Fibroblast of villous mesenchyme (primary cell): ENCODE results near the gene NSRP1. TPM values are rescaled to one million over a fixed set of nuclear protein-coding genes. Genes with fewer than 3 reads are reported as not detected.
A peak's percentile ranks its signal among the peaks of the same experiment; 100 is the strongest.
"Not testable (repeated sequence)": the region's sequence is repeated elsewhere in the genome, so short reads cannot be mapped to it uniquely, and the experiment has no call there.

ENCODE experiments used
- DNase-seq: peaks from one replicate; pipeline ENCODE4 v3.0.0-alpha.2; 2010; ENCODE audit warnings: low read depth
- H3K4me3 ChIP-seq: 2 replicates; pipeline ENCODE4 v1.5.1; 2011; ENCODE audit warnings: low read depth, mild to moderate bottlenecking, low read length
- total RNA-seq: library from RNA; depleted of rRNA; stranded (reverse); fragments of >200 nt; gene quantifications from 2 replicates; pipeline ENCODE4 v1.2.3, GENCODE V29; 2012
- TF ChIP-seq, protein P1 (sequence below): IDR thresholded peaks from 2 replicates; pipeline ENCODE4 v1.5.1; 2012; ENCODE audit warnings: low read depth, mild to moderate bottlenecking, low read length; ENCODE audit not compliant: insufficient read depth

The NSRP1 gene
- total RNA-seq, 1 donor, result 10.8 TPM

- TF ChIP-seq, protein P1, sequence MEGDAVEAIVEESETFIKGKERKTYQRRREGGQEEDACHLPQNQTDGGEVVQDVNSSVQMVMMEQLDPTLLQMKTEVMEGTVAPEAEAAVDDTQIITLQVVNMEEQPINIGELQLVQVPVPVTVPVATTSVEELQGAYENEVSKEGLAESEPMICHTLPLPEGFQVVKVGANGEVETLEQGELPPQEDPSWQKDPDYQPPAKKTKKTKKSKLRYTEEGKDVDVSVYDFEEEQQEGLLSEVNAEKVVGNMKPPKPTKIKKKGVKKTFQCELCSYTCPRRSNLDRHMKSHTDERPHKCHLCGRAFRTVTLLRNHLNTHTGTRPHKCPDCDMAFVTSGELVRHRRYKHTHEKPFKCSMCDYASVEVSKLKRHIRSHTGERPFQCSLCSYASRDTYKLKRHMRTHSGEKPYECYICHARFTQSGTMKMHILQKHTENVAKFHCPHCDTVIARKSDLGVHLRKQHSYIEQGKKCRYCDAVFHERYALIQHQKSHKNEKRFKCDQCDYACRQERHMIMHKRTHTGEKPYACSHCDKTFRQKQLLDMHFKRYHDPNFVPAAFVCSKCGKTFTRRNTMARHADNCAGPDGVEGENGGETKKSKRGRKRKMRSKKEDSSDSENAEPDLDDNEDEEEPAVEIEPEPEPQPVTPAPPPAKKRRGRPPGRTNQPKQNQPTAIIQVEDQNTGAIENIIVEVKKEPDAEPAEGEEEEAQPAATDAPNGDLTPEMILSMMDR, result no peak
- no peak overlapping the region for H3K4me3 ChIP-seq
- DNase-seq, result no peak
Observed at GRCh38 chr17:30086896-30087295, 29.7 kb upstream of the NSRP1 start.

GRCh38 chr17:30087431-30087830, 29.2 kb upstream of the NSRP1 start:
- not testable (repeated sequence) for DNase-seq

DNA sequence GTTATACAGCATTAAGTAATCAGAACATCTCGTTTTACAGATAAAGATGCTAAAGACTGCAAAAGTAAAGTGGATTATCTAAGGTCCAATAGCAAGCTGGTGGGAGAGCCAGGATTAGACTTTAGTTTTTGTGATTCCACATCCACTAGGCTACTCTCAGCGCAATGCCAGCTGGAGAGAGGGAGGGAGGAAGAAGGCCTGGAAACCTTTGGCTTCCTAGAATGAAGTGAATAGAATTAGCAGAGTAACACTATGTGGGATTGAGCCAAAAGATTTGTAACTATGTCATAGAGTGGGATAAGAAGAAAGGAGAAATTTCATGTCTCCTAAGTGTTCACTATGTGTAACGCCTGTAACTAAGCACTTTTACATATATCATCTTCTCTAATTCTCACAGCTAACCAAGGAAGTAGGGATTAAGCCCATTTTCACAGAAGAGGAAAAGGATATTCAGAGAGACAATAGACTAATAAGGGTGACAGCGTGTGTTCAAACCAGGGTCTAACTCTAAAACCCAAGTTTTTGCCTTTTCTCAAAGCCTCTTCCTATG, 25.4 kb upstream of the NSRP1 start:
- TF ChIP-seq, protein P1, result no peak
- DNase-seq, result no peak
- no peak overlapping the region for H3K4me3 ChIP-seq

More at GRCh38 chr17:30087431-30087830, 29.2 kb upstream of the NSRP1 start:
- not testable (repeated sequence) for H3K4me3 ChIP-seq

DNA sequence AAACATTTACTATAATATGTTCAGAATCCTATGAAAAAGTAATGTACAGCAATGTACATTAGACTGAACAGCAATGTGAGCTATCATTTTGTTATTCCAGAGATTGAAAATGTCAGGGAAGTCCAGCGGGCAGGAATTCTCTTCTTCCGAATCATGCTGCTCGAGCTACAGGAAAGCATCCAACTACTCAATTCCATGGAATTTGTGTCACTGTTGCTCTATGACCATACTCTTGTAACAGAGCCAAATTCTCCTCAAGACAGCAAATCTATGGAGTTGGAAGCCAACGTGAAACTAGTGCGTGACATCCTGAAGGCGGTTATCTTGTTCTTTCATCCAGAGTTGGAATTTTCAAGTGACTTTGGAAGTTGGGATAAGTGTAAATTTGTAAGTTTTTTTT, 24.8 kb upstream of the NSRP1 start:
- TF ChIP-seq, protein P1, result no peak
- no peak overlapping the region for H3K4me3 ChIP-seq
- DNase-seq, result peak; percentile 18

DNA sequence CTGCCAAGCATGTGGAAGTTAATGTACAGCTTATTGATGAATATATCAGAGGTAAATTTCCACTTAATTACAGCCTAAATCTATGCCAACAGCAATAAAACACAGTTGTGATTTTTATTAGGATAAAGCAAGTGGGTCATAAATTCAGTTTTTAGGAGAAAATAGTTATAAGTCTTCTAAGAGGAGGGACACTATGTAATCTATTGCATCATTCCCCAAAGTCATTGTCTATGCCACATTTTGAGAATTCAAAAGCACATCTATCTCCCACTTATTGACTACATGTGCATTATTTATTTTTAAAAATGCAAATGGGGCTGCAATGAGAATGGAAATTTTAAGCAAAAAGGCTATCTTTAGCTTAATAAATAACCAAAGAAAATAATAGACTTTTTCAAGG, 23.7 kb upstream of the NSRP1 start:
- no peak overlapping the region for H3K4me3 ChIP-seq
- no peak for DNase-seq
- TF ChIP-seq, protein P1, result no peak

DNA sequence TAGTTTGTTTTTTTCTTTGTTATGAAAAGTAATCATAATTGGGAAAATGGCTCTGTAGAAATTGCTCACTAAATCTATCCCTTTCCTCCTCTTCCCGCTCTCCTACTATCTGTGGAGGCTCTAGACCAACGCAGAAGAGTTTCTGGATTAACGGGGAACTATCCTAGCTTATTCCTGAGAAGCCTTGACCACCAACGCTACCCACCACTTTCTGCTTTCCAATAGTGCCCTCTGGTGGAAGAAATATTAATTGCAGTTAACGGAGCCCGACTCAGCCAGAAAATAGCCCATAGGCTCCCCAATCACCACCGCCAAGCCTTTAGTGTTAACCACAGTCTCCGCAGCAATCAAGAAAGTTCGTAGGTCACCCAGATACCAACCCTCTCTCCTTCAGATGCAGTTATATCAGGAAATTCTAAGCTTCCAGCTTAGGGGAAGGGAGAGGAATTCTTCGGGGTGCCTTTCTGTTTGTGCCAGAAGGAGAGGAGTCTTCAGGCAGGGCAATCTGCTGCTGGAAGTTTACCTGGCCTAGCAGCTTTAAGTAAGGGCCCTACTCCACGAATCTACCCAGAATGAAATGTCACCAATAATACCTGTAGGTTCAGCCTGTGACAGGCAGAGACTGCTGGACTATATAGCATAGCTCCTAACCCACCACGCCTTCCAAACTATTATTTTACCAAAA, 23.0 kb upstream of the NSRP1 start:
- TF ChIP-seq, protein P1, result peak; percentile 74
- peak; percentile 61 for DNase-seq
- H3K4me3 ChIP-seq, result no peak overlapping the region

DNA sequence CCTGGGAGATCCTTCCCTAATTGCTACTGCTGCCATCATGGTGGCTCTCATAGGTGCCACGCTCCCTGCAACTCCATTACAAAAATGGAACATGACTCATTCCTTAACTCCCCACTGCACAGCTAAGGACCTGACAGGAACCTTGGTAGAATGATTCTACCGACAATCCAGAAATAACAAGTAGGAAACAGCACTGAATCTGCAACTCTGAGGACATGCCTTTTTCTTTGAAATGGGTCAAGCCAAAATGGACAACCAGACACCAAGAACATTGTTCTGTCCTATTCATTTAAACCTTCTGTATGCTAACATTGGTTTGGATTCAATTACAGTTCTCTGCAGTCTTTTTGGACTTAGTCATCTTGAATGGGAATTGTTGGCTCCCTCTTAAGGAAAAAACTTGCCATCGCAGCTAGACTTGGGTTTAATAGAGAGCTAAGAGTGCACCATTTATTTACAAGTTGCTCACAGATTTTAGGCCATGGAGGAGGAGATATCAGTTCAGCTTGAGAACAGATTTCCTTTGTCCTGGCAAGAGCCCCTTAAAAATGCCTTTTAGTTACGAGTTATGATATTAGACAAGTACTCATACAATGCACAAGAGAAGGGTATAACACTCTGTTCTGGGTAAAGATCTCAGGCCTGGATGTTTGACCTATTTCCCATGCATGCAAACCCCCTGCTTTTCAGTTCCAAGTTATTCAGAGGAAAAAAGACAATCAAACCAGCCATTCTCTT, 20.9 kb upstream of the NSRP1 start:
- TF ChIP-seq, protein P1, result peak; percentile 68
- no peak overlapping the region for H3K4me3 ChIP-seq
- peak; percentile 72 for DNase-seq
